ENCODE results near the gene FAM53A. TPM values are rescaled to one million over a fixed set of nuclear protein-coding genes. Genes with fewer than 3 reads are reported as not detected.
A peak's percentile ranks its signal among the peaks of the same experiment; 100 is the strongest.

FAM53A gene
- total and polyA plus RNA-seq, 2 of the 13 experiments (the other 11 are each of a cell fraction or from before 2014, with no cell fraction given) = 0.48 to 1.1 TPM

DNA sequence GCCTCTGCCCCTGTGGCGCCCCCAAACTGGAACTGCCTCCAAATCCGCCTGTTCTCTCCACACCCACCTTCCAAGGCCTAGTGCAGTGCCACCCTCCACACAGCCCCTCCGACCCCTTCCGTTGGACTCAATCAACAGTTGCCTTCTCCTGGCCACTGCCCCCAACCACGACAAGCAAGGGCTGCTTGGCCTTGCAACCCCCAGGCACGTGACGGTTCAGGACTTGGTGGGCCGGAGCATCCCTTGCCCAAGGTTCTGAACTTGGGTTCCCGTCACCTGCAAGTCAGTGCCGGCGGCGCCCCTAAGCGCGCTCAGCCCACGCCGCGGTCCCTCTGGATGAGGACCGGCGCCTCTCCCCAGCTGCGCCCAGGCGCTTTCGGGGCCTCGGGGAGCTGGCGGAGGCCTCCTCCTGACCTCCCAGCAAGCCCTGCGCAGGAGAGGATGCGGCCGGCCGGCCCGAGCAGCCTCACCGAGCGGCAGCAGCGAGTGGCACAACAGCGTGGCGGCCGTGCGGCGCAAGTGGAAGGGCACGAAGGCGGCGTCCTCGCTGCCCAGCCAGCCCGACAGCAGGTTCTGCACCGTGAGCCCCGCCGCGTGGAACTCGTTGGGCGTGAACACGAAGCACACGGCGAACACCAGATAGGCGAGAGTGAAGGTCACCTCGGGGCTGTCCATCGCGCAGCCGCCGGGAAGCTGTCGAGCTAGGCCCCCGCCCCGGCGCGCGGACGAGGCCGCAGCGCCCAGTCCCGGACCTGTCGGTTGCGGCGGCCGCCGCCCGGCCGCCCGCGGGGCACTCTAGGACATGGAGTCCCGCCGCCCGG is 36.3 kb upstream of the FAM53A start (continued):
- no peak for TF ChIP-seq TBP (CRISPR knock-in tag; IDR thresholded peaks at IDR 0.05)
- TF ChIP-seq ZNF773 (CRISPR knock-in tag; IDR thresholded peaks at IDR 0.05; ENCODE audit: borderline replicate concordance) = 0 out of 2 replicates have a peak, but pooled peaks have one; percentile 90
- TF ChIP-seq ZNF644 (CRISPR knock-in tag; IDR thresholded peaks at IDR 0.05; ENCODE audit: low read depth) = no peak
- no peak; the same call in 1 of the 2 replicates for TF ChIP-seq ZBTB38 (CRISPR knock-in tag; IDR thresholded peaks at IDR 0.05)
- no peak for TF ChIP-seq TBL1XR1 (IDR thresholded peaks at IDR 0.05; ENCODE audit: borderline replicate concordance, low read length, partially characterized antibody)
- no peak for TF ChIP-seq ZNF747 (CRISPR knock-in tag; IDR thresholded peaks at IDR 0.05; ENCODE audit: borderline replicate concordance)
- no peak for TF ChIP-seq ZNF12 (CRISPR knock-in tag; IDR thresholded peaks at IDR 0.05)
- no peak for TF ChIP-seq CBX2 (IDR thresholded peaks at IDR 0.05; ENCODE audit: low read depth, low read length)
- TF ChIP-seq CBX2 (CRISPR knock-in tag; IDR thresholded peaks at IDR 0.05; ENCODE audit: low read depth) = no peak
- TF ChIP-seq HCFC1 (IDR thresholded peaks at IDR 0.05; ENCODE audit: low read depth, low read length) = no peak
- no peak for TF ChIP-seq ZNF577 (CRISPR knock-in tag; IDR thresholded peaks at IDR 0.05; ENCODE audit: borderline replicate concordance, low read depth)
- TF ChIP-seq THYN1 (CRISPR knock-in tag; IDR thresholded peaks at IDR 0.05; ENCODE audit: borderline replicate concordance, low read depth) = no peak
- 0 out of 2 replicates have a peak, but pooled peaks have one; percentile 45 for TF ChIP-seq HOXD1 (CRISPR knock-in tag; IDR thresholded peaks at IDR 0.05)
- no peak for TF ChIP-seq ZNF530 (CRISPR knock-in tag; IDR thresholded peaks at IDR 0.05; ENCODE audit: low read depth)
- peak; percentile 41; the same call in 1 of the 2 replicates for TF ChIP-seq NFE2L1 (CRISPR knock-in tag; IDR thresholded peaks at IDR 0.05; ENCODE audit: borderline replicate concordance)
- TF ChIP-seq ZFYVE20 (CRISPR knock-in tag; IDR thresholded peaks at IDR 0.05; ENCODE audit: borderline replicate concordance, low read depth) = peak; percentile 63; the same call in 1 of the 2 replicates
- TF ChIP-seq KLF12 (CRISPR knock-in tag; IDR thresholded peaks at IDR 0.05; ENCODE audit: borderline replicate concordance) = no peak
- TF ChIP-seq, protein P1, sequence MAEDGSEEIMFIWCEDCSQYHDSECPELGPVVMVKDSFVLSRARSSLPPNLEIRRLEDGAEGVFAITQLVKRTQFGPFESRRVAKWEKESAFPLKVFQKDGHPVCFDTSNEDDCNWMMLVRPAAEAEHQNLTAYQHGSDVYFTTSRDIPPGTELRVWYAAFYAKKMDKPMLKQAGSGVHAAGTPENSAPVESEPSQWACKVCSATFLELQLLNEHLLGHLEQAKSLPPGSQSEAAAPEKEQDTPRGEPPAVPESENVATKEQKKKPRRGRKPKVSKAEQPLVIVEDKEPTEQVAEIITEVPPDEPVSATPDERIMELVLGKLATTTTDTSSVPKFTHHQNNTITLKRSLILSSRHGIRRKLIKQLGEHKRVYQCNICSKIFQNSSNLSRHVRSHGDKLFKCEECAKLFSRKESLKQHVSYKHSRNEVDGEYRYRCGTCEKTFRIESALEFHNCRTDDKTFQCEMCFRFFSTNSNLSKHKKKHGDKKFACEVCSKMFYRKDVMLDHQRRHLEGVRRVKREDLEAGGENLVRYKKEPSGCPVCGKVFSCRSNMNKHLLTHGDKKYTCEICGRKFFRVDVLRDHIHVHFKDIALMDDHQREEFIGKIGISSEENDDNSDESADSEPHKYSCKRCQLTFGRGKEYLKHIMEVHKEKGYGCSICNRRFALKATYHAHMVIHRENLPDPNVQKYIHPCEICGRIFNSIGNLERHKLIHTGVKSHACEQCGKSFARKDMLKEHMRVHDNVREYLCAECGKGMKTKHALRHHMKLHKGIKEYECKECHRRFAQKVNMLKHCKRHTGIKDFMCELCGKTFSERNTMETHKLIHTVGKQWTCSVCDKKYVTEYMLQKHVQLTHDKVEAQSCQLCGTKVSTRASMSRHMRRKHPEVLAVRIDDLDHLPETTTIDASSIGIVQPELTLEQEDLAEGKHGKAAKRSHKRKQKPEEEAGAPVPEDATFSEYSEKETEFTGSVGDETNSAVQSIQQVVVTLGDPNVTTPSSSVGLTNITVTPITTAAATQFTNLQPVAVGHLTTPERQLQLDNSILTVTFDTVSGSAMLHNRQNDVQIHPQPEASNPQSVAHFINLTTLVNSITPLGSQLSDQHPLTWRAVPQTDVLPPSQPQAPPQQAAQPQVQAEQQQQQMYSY (CRISPR knock-in tag; IDR thresholded peaks at IDR 0.05) = no peak; the same call in 1 of the 2 replicates
- TF ChIP-seq, protein P2, sequence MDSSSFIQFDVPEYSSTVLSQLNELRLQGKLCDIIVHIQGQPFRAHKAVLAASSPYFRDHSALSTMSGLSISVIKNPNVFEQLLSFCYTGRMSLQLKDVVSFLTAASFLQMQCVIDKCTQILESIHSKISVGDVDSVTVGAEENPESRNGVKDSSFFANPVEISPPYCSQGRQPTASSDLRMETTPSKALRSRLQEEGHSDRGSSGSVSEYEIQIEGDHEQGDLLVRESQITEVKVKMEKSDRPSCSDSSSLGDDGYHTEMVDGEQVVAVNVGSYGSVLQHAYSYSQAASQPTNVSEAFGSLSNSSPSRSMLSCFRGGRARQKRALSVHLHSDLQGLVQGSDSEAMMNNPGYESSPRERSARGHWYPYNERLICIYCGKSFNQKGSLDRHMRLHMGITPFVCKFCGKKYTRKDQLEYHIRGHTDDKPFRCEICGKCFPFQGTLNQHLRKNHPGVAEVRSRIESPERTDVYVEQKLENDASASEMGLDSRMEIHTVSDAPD (CRISPR knock-in tag; IDR thresholded peaks at IDR 0.05) = no peak
- TF ChIP-seq MEIS1 (CRISPR knock-in tag; IDR thresholded peaks at IDR 0.05; ENCODE audit: borderline replicate concordance) = no peak
- TF ChIP-seq PHF5A (CRISPR knock-in tag; IDR thresholded peaks at IDR 0.05; ENCODE audit: low read depth, unreplicated experiment) = no peak
- TF ChIP-seq ZBTB3 (CRISPR knock-in tag; IDR thresholded peaks at IDR 0.05; ENCODE audit: borderline replicate concordance, low read depth) = no peak
- TF ChIP-seq RCOR2 (CRISPR knock-in tag; IDR thresholded peaks at IDR 0.05) = no peak
- no peak for TF ChIP-seq ERF (CRISPR knock-in tag; IDR thresholded peaks at IDR 0.05)
- TF ChIP-seq CC2D1A (CRISPR knock-in tag; IDR thresholded peaks at IDR 0.05) = no peak
- peak; percentile 59; the same call in 1 of the 2 replicates for TF ChIP-seq ZNF225 (CRISPR knock-in tag; IDR thresholded peaks at IDR 0.05)

Measured in HepG2 (cell line).